GM18507 (cell line): Measurements from ENCODE around the gene CYFIP1.

Source experiments
- DNase-seq: peaks from one replicate; pipeline ENCODE4 v3.0.0; 2011; ENCODE audit warnings: low read depth; ENCODE audit not compliant: insufficient read length; ENCODE audit errors: extremely low spot score
- FAIRE-seq: peaks from 2 replicates; lab custom pipeline; 2011; peaks lifted over from hg19 to GRCh38; lab: Jason Lieb, UNC

The CYFIP1 gene

GRCh38 chr15:22845289-22845900 is 134.8 kb downstream of the CYFIP1 start:
- FAIRE-seq = no peak
- DNase-seq = no peak

GRCh38 chr15:22844421-22845288 is 135.5 kb downstream of the CYFIP1 start:
- no peak for FAIRE-seq

GRCh38 chr15:22839046-22839695 is 141.0 kb downstream of the CYFIP1 start:
- FAIRE-seq = no peak

More at GRCh38 chr15:22844421-22845288, 135.5 kb downstream of the CYFIP1 start:
- DNase-seq = no peak

GRCh38 chr15:22838292-22839042 is 141.7 kb downstream of the CYFIP1 start, which contains the start of gene NIPA2:
Gene NIPA2 (plus strand): TSS chr15:22838666. CDS start chr15:22851732, 13,066 bp downstream.
- DNase-seq = peak; percentile 61
- peak; percentile 78 for FAIRE-seq

More at GRCh38 chr15:22839046-22839695, 141.0 kb downstream of the CYFIP1 start:
- DNase-seq = no peak

- DNase-seq (no peak), FAIRE-seq (no peak)
These were observed 148.7 kb downstream of the CYFIP1 start for GRCh38 chr15:22831473-22831872.

- DNase-seq = no peak
- no peak for FAIRE-seq
These were observed 153.0 kb downstream of the CYFIP1 start for GRCh38 chr15:22827125-22827524.

GRCh38 chr15:22823495-22824128 is 156.6 kb downstream of the CYFIP1 start:
- DNase-seq (no peak), FAIRE-seq (no peak)

- no peak for DNase-seq
- FAIRE-seq = no peak
These were observed 160.5 kb downstream of the CYFIP1 start for GRCh38 chr15:22819651-22820050.
